HG03097 (cell line): ENCODE results near the gene EXOC3L2.

ENCODE experiments used
- ATAC-seq: cut with Tn5 transposase; IDR thresholded peaks from one replicate; pipeline ENCODE4 v1.9.1; 2021; ENCODE audit not compliant: unreplicated experiment, low FRiP score

Gene EXOC3L2

GRCh38 chr19:45164577-45165335 is 80.5 kb downstream of the EXOC3L2 start:
- ATAC-seq: no peak

DNA sequence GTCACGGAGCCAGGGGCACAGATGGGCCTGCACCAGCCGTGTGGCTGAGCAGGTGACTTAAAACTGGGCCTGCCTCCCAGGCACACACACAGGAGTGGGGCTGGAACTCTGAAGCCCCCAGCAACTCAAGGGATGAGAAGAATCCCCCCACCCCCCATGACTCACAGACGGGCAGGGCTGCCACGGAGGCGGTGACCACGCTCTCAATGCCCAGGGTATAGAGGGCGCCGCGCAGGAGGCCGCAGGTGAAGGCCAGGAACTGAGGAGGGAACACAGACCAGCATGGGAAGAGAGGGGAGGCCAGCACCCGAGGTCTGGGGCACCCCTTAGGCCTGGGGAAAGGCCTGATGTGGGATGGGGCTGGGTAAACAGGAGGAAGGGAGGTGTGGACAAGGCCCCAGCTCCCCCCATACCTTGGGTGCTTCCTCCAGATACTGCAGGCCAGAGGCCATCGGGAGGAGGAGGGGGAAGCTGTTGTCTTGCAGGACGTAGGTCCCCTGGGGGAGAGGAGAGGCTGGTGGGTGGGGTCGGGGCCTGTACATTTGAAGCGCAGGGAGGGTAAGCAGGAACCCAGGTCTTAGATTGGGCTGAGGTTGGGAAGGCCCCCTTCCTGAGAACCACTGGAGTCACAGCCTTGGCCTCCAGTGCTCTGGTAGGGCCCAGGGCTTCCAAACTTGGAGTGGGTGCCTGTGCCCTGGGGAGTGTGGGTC is 81.3 kb downstream of the EXOC3L2 start:
- no peak for ATAC-seq

GRCh38 chr19:45163156-45163555 is 82.1 kb downstream of the EXOC3L2 start:
- no peak for ATAC-seq

DNA sequence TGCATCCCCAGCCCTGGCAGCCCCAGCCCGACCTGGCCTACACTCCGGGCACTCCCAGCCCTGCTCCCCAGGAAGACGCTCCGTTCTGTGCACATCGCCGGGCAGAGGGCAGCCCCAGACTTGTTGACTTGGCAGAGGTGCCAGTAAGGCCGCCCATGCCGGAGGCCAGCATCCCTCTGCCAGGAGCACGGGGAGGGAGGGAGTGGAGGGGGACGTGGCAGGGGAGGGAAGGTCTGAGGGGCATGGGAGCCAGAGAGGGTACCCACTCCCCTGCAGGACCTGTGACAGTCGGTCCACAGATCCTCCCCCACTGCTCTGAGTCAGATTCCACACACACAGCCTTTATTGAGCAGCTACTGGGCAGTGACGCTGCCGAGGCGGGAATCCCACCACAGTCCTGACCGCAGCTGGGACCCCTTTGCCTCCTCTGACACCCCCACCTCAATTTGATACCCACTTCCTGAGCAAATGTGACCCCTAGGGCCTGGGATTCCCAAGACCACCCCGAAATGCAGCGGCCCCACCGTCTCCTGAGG is 82.5 kb downstream of the EXOC3L2 start:
- ATAC-seq: no peak
